HK-2 (cell line): ENCODE data around the gene CYP4X1.
"Not testable (repeated sequence)": the region's sequence is repeated elsewhere in the genome, so short reads cannot be mapped to it uniquely, and the experiment has no call there.

ENCODE experiments used
- DNase-seq: peaks from one replicate; pipeline ENCODE4 v3.0.0-alpha.2; 2018; ENCODE audit not compliant: unreplicated experiment

CYP4X1 gene

DNA sequence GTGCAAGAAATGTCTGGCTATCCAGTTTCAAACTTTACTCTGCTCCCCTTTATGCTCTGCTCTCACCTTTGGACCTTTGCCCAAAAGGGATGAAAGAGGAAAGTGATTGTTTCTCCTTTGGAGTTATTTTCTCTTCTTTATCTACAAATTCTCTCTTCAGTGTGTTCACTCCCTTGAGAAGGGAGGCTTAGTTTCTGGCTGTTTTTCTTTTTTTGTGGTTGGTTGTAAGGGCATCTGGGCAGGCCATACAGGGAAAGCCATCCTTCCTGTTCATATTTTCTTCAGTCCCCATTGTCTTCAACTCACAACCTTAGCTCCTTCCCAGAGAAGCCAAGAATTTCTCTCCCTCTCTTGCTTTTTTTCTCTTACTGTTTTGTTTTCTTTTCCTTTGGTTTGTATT lies 46.0 kb downstream of the CYP4X1 start:
- not testable (repeated sequence) for DNase-seq

DNA sequence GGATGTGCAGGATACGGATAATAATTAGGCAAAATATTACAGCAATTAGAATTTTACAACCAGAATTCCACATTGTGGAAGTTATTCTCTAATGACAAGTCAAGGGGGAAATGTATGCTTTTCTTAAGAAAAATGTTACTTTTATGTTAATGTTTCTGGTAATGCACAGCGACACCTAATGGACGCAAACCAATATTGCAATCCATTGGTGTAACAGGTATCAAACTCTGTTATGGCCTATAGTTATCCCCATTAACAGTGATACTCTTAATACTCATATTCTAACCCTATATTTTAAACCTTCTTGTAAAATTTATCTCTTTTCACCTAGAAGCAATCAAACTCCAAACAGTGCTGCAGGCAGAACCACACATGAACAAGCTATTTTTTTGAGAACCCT lies 65.9 kb downstream of the CYP4X1 start:
- DNase-seq = peak; percentile 2

GRCh38 chr1:47091476-47091875 lies 68.0 kb downstream of the CYP4X1 start:
- not testable (repeated sequence) for DNase-seq
